WTC11 (cell line): ENCODE measurements around the gene TDRD1.
"Not testable (repeated sequence)": the region's sequence is repeated elsewhere in the genome, so short reads cannot be mapped to it uniquely, and the experiment has no call there.

ENCODE experiments used
- CREM ChIP-seq: sonication (generic); formaldehyde crosslinking; IDR thresholded peaks from 2 replicates; pipeline ENCODE4 v1.8.1; 2022; ENCODE audit warnings: mild to moderate bottlenecking, missing genetic modification reagents, moderate library complexity
- GABPB1 ChIP-seq: sonication (generic); formaldehyde crosslinking; IDR thresholded peaks from 2 replicates; pipeline ENCODE4 v1.8.1; 2023; ENCODE audit warnings: mild to moderate bottlenecking, missing genetic modification reagents
- IRF2 ChIP-seq: sonication (generic); formaldehyde crosslinking; IDR thresholded peaks from 2 replicates; pipeline ENCODE4 v1.8.0; 2022; ENCODE audit warnings: low read depth, missing genetic modification reagents, borderline replicate concordance
- JAZF1 ChIP-seq: fragments of 250-450 bp; sonication (Bioruptor Pico); IDR thresholded peaks from 2 replicates; pipeline ENCODE4 v1.9.0; 2021; ENCODE audit warnings: moderate library complexity, mild to moderate bottlenecking, inconsistent platforms
- JUN ChIP-seq: sonication (generic); formaldehyde crosslinking; IDR thresholded peaks from 2 replicates; pipeline ENCODE4 v1.8.0; 2023; ENCODE audit warnings: mild to moderate bottlenecking, missing genetic modification reagents
- MXD4 ChIP-seq: fragments of 250-450 bp; sonication (Bioruptor Pico); IDR thresholded peaks from 2 replicates; pipeline ENCODE4 v1.8.0; 2021; ENCODE audit warnings: mild to moderate bottlenecking, moderate library complexity, borderline replicate concordance
- NFATC4 ChIP-seq: fragments of 250-450 bp; sonication (Bioruptor Pico); IDR thresholded peaks from 2 replicates; pipeline ENCODE4 v1.9.0; 2021; ENCODE audit warnings: mild to moderate bottlenecking
- TF ChIP-seq, protein P1 (sequence below): sonication (generic); formaldehyde crosslinking; IDR thresholded peaks from 2 replicates; pipeline ENCODE4 v1.8.1; 2023; ENCODE audit warnings: mild to moderate bottlenecking, missing genetic modification reagents
- TF ChIP-seq, protein P2 (sequence below): sonication (generic); formaldehyde crosslinking; conservative IDR thresholded peaks from 2 replicates; pipeline ENCODE4 v1.8.1; 2023; ENCODE audit warnings: mild to moderate bottlenecking, low read depth, missing genetic modification reagents, moderate library complexity
- TF ChIP-seq, protein P3 (sequence below): sonication (generic); formaldehyde crosslinking; IDR thresholded peaks from 2 replicates; pipeline ENCODE4 v1.8.0; 2022; ENCODE audit warnings: mild to moderate bottlenecking, missing genetic modification reagents
- TF ChIP-seq, protein P4 (sequence below): sonication (generic); formaldehyde crosslinking; IDR thresholded peaks from 2 replicates; pipeline ENCODE4 v1.8.1; 2022; ENCODE audit warnings: low read depth, missing genetic modification reagents, borderline replicate concordance
- TF ChIP-seq, protein P5 (sequence below): fragments of 200-600 bp; IDR thresholded peaks from 2 replicates; pipeline ENCODE4 v1.8.0; 2022; ENCODE audit warnings: antibody characterized with exemption
- TF ChIP-seq, protein P6 (sequence below): sonication (generic); formaldehyde crosslinking; IDR thresholded peaks from 2 replicates; pipeline ENCODE4 v1.8.1; 2022; ENCODE audit warnings: missing genetic modification reagents, borderline replicate concordance
- TF ChIP-seq, protein P7 (sequence below): sonication (generic); formaldehyde crosslinking; IDR thresholded peaks from 2 replicates; pipeline ENCODE4 v1.8.0; 2022; ENCODE audit warnings: mild to moderate bottlenecking, missing genetic modification reagents

DNA sequence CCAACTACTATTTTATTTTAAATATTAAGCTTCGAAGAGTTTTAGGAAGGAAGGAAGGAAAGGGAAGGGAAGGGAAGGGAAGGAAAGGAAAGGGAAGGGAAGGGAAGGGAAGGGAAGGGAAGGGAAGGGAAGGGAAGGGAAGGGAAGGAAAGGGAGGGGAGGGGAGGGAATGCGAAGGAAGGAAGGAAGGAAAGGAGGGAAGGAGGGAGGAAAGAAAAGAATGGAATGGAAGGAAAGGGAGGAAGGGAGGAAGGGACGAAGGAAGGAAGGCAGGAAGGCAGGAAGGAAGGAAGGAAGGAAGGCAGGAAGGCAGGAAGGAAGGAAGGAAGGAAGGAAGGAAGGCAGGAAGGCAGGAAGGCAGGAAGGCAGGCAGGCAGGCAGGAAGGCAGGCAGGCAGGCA is 29.7 kb upstream of the TDRD1 start:
- not testable (repeated sequence) for TF ChIP-seq MXD4; CREM (CRISPR knock-in tag); IRF2 (CRISPR knock-in tag); JAZF1 (CRISPR knock-in tag); NFATC4 (CRISPR knock-in tag); GABPB1 (CRISPR knock-in tag); JUN (CRISPR knock-in tag)
- TF ChIP-seq, protein P1, sequence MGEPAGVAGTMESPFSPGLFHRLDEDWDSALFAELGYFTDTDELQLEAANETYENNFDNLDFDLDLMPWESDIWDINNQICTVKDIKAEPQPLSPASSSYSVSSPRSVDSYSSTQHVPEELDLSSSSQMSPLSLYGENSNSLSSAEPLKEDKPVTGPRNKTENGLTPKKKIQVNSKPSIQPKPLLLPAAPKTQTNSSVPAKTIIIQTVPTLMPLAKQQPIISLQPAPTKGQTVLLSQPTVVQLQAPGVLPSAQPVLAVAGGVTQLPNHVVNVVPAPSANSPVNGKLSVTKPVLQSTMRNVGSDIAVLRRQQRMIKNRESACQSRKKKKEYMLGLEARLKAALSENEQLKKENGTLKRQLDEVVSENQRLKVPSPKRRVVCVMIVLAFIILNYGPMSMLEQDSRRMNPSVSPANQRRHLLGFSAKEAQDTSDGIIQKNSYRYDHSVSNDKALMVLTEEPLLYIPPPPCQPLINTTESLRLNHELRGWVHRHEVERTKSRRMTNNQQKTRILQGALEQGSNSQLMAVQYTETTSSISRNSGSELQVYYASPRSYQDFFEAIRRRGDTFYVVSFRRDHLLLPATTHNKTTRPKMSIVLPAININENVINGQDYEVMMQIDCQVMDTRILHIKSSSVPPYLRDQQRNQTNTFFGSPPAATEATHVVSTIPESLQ = not testable (repeated sequence)
- TF ChIP-seq, protein P2, sequence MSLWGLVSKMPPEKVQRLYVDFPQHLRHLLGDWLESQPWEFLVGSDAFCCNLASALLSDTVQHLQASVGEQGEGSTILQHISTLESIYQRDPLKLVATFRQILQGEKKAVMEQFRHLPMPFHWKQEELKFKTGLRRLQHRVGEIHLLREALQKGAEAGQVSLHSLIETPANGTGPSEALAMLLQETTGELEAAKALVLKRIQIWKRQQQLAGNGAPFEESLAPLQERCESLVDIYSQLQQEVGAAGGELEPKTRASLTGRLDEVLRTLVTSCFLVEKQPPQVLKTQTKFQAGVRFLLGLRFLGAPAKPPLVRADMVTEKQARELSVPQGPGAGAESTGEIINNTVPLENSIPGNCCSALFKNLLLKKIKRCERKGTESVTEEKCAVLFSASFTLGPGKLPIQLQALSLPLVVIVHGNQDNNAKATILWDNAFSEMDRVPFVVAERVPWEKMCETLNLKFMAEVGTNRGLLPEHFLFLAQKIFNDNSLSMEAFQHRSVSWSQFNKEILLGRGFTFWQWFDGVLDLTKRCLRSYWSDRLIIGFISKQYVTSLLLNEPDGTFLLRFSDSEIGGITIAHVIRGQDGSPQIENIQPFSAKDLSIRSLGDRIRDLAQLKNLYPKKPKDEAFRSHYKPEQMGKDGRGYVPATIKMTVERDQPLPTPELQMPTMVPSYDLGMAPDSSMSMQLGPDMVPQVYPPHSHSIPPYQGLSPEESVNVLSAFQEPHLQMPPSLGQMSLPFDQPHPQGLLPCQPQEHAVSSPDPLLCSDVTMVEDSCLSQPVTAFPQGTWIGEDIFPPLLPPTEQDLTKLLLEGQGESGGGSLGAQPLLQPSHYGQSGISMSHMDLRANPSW (CRISPR knock-in tag) = not testable (repeated sequence)
- TF ChIP-seq, protein P3, sequence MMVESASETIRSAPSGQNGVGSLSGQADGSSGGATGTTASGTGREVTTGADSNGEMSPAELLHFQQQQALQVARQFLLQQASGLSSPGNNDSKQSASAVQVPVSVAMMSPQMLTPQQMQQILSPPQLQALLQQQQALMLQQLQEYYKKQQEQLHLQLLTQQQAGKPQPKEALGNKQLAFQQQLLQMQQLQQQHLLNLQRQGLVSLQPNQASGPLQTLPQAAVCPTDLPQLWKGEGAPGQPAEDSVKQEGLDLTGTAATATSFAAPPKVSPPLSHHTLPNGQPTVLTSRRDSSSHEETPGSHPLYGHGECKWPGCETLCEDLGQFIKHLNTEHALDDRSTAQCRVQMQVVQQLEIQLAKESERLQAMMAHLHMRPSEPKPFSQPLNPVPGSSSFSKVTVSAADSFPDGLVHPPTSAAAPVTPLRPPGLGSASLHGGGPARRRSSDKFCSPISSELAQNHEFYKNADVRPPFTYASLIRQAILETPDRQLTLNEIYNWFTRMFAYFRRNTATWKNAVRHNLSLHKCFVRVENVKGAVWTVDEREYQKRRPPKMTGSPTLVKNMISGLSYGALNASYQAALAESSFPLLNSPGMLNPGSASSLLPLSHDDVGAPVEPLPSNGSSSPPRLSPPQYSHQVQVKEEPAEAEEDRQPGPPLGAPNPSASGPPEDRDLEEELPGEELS (CRISPR knock-in tag) = not testable (repeated sequence)
- TF ChIP-seq, protein P4, sequence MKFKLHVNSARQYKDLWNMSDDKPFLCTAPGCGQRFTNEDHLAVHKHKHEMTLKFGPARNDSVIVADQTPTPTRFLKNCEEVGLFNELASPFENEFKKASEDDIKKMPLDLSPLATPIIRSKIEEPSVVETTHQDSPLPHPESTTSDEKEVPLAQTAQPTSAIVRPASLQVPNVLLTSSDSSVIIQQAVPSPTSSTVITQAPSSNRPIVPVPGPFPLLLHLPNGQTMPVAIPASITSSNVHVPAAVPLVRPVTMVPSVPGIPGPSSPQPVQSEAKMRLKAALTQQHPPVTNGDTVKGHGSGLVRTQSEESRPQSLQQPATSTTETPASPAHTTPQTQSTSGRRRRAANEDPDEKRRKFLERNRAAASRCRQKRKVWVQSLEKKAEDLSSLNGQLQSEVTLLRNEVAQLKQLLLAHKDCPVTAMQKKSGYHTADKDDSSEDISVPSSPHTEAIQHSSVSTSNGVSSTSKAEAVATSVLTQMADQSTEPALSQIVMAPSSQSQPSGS (CRISPR knock-in tag) = not testable (repeated sequence)
- TF ChIP-seq, protein P5, sequence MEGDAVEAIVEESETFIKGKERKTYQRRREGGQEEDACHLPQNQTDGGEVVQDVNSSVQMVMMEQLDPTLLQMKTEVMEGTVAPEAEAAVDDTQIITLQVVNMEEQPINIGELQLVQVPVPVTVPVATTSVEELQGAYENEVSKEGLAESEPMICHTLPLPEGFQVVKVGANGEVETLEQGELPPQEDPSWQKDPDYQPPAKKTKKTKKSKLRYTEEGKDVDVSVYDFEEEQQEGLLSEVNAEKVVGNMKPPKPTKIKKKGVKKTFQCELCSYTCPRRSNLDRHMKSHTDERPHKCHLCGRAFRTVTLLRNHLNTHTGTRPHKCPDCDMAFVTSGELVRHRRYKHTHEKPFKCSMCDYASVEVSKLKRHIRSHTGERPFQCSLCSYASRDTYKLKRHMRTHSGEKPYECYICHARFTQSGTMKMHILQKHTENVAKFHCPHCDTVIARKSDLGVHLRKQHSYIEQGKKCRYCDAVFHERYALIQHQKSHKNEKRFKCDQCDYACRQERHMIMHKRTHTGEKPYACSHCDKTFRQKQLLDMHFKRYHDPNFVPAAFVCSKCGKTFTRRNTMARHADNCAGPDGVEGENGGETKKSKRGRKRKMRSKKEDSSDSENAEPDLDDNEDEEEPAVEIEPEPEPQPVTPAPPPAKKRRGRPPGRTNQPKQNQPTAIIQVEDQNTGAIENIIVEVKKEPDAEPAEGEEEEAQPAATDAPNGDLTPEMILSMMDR = not testable (repeated sequence)
- TF ChIP-seq, protein P6, sequence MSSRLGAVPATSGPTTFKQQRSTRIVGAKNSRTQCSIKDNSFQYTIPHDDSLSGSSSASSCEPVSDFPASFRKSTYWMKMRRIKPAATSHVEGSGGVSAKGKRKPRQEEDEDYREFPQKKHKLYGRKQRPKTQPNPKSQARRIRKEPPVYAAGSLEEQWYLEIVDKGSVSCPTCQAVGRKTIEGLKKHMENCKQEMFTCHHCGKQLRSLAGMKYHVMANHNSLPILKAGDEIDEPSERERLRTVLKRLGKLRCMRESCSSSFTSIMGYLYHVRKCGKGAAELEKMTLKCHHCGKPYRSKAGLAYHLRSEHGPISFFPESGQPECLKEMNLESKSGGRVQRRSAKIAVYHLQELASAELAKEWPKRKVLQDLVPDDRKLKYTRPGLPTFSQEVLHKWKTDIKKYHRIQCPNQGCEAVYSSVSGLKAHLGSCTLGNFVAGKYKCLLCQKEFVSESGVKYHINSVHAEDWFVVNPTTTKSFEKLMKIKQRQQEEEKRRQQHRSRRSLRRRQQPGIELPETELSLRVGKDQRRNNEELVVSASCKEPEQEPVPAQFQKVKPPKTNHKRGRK (CRISPR knock-in tag) = not testable (repeated sequence)
- TF ChIP-seq, protein P7, sequence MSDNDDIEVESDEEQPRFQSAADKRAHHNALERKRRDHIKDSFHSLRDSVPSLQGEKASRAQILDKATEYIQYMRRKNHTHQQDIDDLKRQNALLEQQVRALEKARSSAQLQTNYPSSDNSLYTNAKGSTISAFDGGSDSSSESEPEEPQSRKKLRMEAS (CRISPR knock-in tag) = not testable (repeated sequence)
